Endothelial cell of umbilical vein (primary cell): Measurements from ENCODE around the gene PSMC3. TPM values are rescaled to one million over a fixed set of nuclear protein-coding genes. Genes with fewer than 3 reads are reported as not detected.

Experiments used
- BruUV-seq: library from RNA; stranded (reverse); fragments of 400-500 nt; replicated peaks from 2 replicates; lab custom pipeline; 2021; lab: Mats Ljungman, UMichigan
- CTCF ChIA-PET: fragments of 300-600, 350-600 bp; sonication (Branson Sonifier 250); formaldehyde crosslinking; loops from one replicate; lab custom pipeline; 2021; ENCODE audit warnings: antibody characterized with exemption, inconsistent platforms; lab: Charles Lee
- POLR2A ChIA-PET: fragments of 300-600, 350-600 bp; sonication (Branson Sonifier 250); formaldehyde crosslinking; loops from one replicate; lab custom pipeline; 2021; ENCODE audit warnings: antibody characterized with exemption, inconsistent platforms; lab: Charles Lee
- DNase-seq: peaks from one replicate; pipeline ENCODE4 v3.0.0-alpha.2; 2011; ENCODE audit warnings: low read depth, low spot score
- FAIRE-seq: peaks from 2 replicates; lab custom pipeline; 2011; peaks lifted over from hg19 to GRCh38; lab: Jason Lieb, UNC
- H2AFZ ChIP-seq: 2 replicates; pipeline ENCODE4 v1.6.0; 2012; ENCODE audit warnings: low read depth, low read length, control low read depth, inconsistent platforms
- H3K27ac ChIP-seq: 2 replicates; pipeline ENCODE4 v1.5.1; 2011; ENCODE audit warnings: low read depth, mild to moderate bottlenecking, control low read depth, low read length, moderate library complexity; ENCODE audit not compliant: insufficient read depth
- H3K27me3 ChIP-seq, 2 experiments: 2 replicates each; pipeline versions ENCODE4 v1.6.0 to v1.6.1; 2011; ENCODE audit warnings: low read length in 2 of 2, mixed read lengths in 1 of 2; ENCODE audit not compliant: control insufficient read depth in 2 of 2, insufficient read depth in 2 of 2
- H3K36me3 ChIP-seq, 2 experiments: 2 replicates in 1 of 2; 3 replicates in 1 of 2; pipeline ENCODE4 v1.5.1; 2011; ENCODE audit warnings: low read length in 2 of 2, mild to moderate bottlenecking in 1 of 2, moderate library complexity in 1 of 2; ENCODE audit not compliant: control insufficient read depth in 2 of 2, insufficient read depth in 2 of 2; ENCODE audit errors: extremely low read depth in 1 of 2
- H3K4me1 ChIP-seq: 3 replicates; pipeline ENCODE4 v1.5.1; 2011; ENCODE audit warnings: mild to moderate bottlenecking, low read length; ENCODE audit not compliant: control insufficient read depth, insufficient read depth; ENCODE audit errors: extremely low read depth
- H3K4me2 ChIP-seq: 2 replicates; pipeline ENCODE4 v1.6.1; 2011; ENCODE audit warnings: low read length, control low read depth, mixed read lengths; ENCODE audit not compliant: insufficient read depth
- H3K4me3 ChIP-seq, 3 experiments: fragments of 200-600 bp in 1 of 3; sonication (generic), shearing (Covaris generic) in 1 of 3; replicated peaks in 1 of 3; 2 replicates each; pipeline ENCODE4 v1.5.1; 2011 to 2016; ENCODE audit warnings: control low read depth in 3 of 3, low read length in 3 of 3, mild to moderate bottlenecking in 2 of 3, inconsistent platforms in 1 of 3, low read depth in 1 of 3, moderate library complexity in 1 of 3; ENCODE audit not compliant: insufficient read depth in 1 of 3
- H3K79me2 ChIP-seq: 2 replicates; pipeline ENCODE4 v1.6.0; 2012; ENCODE audit warnings: low read length, inconsistent platforms; ENCODE audit not compliant: control insufficient read depth, insufficient read depth
- H3K9ac ChIP-seq: replicated peaks from 2 replicates; pipeline ENCODE3; 2011; ENCODE audit warnings: low read length, control low read depth; ENCODE audit not compliant: insufficient read depth; ENCODE audit errors: extremely low read depth
- H3K9me1 ChIP-seq: replicated peaks from 3 replicates; pipeline ENCODE4 v1.6.0; 2011; ENCODE audit warnings: mild to moderate bottlenecking, low read length; ENCODE audit not compliant: control insufficient read depth, insufficient read depth; ENCODE audit errors: extremely low read depth
- H3K9me3 ChIP-seq: replicated peaks from 2 replicates; pipeline ENCODE4 v1.5.1; 2012; ENCODE audit warnings: low read length, inconsistent platforms; ENCODE audit not compliant: control insufficient read depth, insufficient read depth
- H4K20me1 ChIP-seq: replicated peaks from 2 replicates; pipeline ENCODE3; 2011; ENCODE audit warnings: mild to moderate bottlenecking, low read length; ENCODE audit not compliant: control insufficient read depth, insufficient read depth; ENCODE audit errors: extremely low read depth
- EZH2 ChIP-seq: IDR thresholded peaks from 2 replicates; pipeline ENCODE4 v1.6.1; 2012; ENCODE audit warnings: borderline replicate concordance, low read depth, mild to moderate bottlenecking, moderate library complexity, low read length, inconsistent platforms; ENCODE audit not compliant: severe bottlenecking
- FOS ChIP-seq: IDR thresholded peaks from 2 replicates; pipeline ENCODE4 v1.6.1; 2011; ENCODE audit warnings: mild to moderate bottlenecking, low read length, moderate library complexity, borderline replicate concordance; ENCODE audit not compliant: insufficient read depth
- GATA2 ChIP-seq: IDR thresholded peaks from 2 replicates; pipeline ENCODE4 v1.7.0; 2011; ENCODE audit warnings: low read depth, mild to moderate bottlenecking, moderate library complexity, mixed read lengths, low read length; ENCODE audit not compliant: insufficient read length, insufficient read depth
- JUN ChIP-seq: IDR thresholded peaks from 2 replicates; pipeline ENCODE4 v1.6.1; 2011; ENCODE audit warnings: borderline replicate concordance, low read depth; ENCODE audit not compliant: insufficient read length, insufficient read depth
- MYC ChIP-seq: IDR thresholded peaks from one replicate; pipeline ENCODE4 v1.6.1; 2011; ENCODE audit warnings: mild to moderate bottlenecking, low read depth, low read length
- POLR2A ChIP-seq: IDR thresholded peaks from 2 replicates; pipeline ENCODE4 v1.6.1; 2012; ENCODE audit warnings: low read depth, mild to moderate bottlenecking, control low read depth, low read length
- POLR2AphosphoS5 ChIP-seq: IDR thresholded peaks from 2 replicates; pipeline ENCODE4 v1.6.1; 2012; ENCODE audit warnings: low read depth, mild to moderate bottlenecking, control low read depth, low read length, moderate library complexity; ENCODE audit not compliant: insufficient read depth
- dilution Hi-C: fragments of 300-500 bp; cut with MboI; formaldehyde crosslinking; loops from one replicate; pipeline ENCODE4 v1.15.0; 2019; ENCODE audit warnings: low sequenced_read_pairs; ENCODE audit not compliant: extremely low pct_ligation_motif_present
- intact Hi-C: fragments of 100-400 bp; cut with micrococcal nuclease; formaldehyde crosslinking; loops from one replicate; pipeline ENCODE4 v1.10.0; 2022
- polyA plus RNA-seq, 4 experiments: library from polyadenylated mRNA; depleted of rRNA in 3 of 4; stranded (reverse) in 3 of 4; unstranded in 1 of 4; fragments of >200 nt; gene quantifications; 2 replicates each; pipeline versions ENCODE4 v1.2.1 to v1.2.3, GENCODE V29; 2011 to 2012; ENCODE audit warnings: missing spikeins in 1 of 4
- total RNA-seq: library from RNA; stranded (reverse); gene quantifications from 2 replicates; pipeline ENCODE4 v1.2.3, GENCODE V29; 2021
- TF ChIP-seq, protein P1 (sequence below), 2 donors: IDR thresholded peaks; 1 replicate in 1 of 2; 2 replicates in 1 of 2; pipeline ENCODE4 v1.5.1; 2011; ENCODE audit warnings: low read length in 2 of 2, mild to moderate bottlenecking in 2 of 2, moderate library complexity in 2 of 2, control low read depth in 1 of 2, inconsistent platforms in 1 of 2, low read depth in 1 of 2; ENCODE audit not compliant: insufficient read depth in 1 of 2; ENCODE audit errors: extremely low read depth in 1 of 2
- TF ChIP-seq, protein P2 (sequence below): IDR thresholded peaks from 2 replicates; pipeline ENCODE4 v1.6.1; 2011; ENCODE audit not compliant: insufficient read depth, insufficient read length

The PSMC3 gene
- total and polyA plus RNA-seq, 2 donors (not counting 3 experiments of a cell fraction or from before 2014, with no cell fraction given) = 179 to 203 TPM

DNA sequence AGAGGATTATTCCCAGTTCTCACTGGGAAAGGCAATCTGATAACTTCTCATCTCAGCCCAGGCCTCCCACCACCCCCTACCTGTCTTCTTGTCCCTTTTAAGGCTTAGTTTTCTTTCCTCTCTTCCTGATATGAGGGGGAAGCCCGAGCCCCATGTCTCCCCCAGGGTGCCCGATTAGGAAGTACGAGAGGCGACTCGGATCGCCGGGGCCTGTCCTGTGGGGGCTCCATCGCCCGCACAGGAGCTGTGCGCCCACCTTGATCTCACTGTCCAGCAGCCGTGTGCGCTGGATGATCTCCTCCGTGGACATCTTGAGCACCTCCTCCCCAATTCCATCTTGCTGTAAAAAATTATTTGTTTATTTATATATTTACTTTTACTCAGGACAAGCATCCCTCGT is 628 bp downstream of the PSMC3 start:
- TF ChIP-seq, protein P1, sequence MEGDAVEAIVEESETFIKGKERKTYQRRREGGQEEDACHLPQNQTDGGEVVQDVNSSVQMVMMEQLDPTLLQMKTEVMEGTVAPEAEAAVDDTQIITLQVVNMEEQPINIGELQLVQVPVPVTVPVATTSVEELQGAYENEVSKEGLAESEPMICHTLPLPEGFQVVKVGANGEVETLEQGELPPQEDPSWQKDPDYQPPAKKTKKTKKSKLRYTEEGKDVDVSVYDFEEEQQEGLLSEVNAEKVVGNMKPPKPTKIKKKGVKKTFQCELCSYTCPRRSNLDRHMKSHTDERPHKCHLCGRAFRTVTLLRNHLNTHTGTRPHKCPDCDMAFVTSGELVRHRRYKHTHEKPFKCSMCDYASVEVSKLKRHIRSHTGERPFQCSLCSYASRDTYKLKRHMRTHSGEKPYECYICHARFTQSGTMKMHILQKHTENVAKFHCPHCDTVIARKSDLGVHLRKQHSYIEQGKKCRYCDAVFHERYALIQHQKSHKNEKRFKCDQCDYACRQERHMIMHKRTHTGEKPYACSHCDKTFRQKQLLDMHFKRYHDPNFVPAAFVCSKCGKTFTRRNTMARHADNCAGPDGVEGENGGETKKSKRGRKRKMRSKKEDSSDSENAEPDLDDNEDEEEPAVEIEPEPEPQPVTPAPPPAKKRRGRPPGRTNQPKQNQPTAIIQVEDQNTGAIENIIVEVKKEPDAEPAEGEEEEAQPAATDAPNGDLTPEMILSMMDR (IDR thresholded peaks at IDR 0.05; ENCODE audit: extremely low read depth in 1 of 2, insufficient read depth in 1 of 2, low read depth in 1 of 2, low read length in 2 of 2) = no peak
- no peak for TF ChIP-seq FOS
- peak overlapping the region; percentile 90 for H3K27ac ChIP-seq
- H3K79me2 ChIP-seq = peaks cover 23% of the 10 kb centered on the region
- no peaks in the 10 kb centered on the region for H4K20me1 ChIP-seq
- ChIA-PET CTCF (interaction anchor here (1.0 to 2.3 kb wide), 5 partner anchors 13 to 71 kb away, joined by 3 to 16 read pairs (median 9); no protein-coding TSS in a partner anchor), POLR2A (interaction anchor here (1.1 to 1.4 kb wide), 2 partner anchors 10 to 15 kb away, joined by 4 to 7 read pairs; no protein-coding TSS in a partner anchor)
- H2AFZ ChIP-seq = no peak overlapping the region
- dilution Hi-C loops = no loop called here
- DNase-seq (no peak), FAIRE-seq (no peak)
- H3K4me3 ChIP-seq = peak overlapping the region; percentile 68 to 89 (median 79)
- H3K36me3 ChIP-seq = peaks cover 12 to 18% of the 10 kb centered on the region in 2 experiments
- no peaks in the 10 kb centered on the region for H3K9me3 ChIP-seq
- H3K4me1 ChIP-seq = peaks cover 10% of the 10 kb centered on the region
- no peaks in the 10 kb centered on the region for H3K27me3 ChIP-seq
- no TSS peak for BruUV-seq
- peak overlapping the region; percentile 96 for H3K9ac ChIP-seq
- peak overlapping the region; percentile 81 for H3K4me2 ChIP-seq
- no peaks in the 10 kb centered on the region for H3K9me1 ChIP-seq
- intact Hi-C loops = loop anchor here (1.0 to 5.0 kb wide), 3 partner anchors 9 to 152 kb away; partner anchors contain the start of genes CELF1, KBTBD4 and NDUFS3

DNA sequence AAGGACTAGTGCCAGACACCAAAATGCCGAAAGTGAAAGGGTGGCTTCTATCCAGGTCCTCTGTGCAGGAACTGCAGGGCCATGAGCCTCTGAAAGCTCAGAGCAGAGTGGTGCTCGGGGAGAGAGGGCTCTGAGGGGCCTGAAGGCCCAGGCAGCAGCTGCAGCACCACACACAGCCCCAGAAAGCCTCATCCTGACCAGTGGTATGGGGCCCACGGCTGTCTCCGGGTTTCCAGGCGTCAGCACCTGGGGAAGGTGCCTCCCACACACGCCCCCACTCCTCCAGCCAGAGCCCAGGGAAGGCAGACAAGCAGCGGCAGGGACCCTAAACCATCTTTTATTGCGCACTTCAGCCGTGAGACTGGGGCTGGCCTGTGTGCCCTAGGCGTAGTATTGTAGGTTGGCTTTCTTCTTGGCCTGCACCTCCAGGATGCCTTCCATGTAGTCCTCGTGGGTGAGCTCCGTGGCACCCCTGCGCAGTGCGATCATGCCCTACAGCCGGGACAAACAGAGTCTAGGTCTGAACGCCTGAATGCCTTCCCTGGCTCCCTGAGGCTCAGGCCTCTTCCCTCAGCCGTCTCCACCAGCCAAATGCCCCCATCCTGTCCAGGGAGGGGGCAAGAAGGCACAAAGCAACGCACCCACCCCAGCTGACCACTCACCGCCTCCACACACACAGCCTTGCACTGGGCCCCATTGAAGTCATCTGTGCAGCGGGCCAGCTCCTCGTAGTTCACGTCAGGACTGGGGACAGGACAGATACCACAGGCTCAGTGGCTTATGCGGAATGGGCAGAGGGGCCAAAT is 7.6 kb downstream of the PSMC3 start:
- Histone ChIP-seq H4K20me1 (no peaks in the 10 kb centered on the region), H3K9me3 (no peaks in the 10 kb centered on the region), H3K4me3 (no peak overlapping the region), H3K4me2 (no peak overlapping the region), H3K27me3 (no peaks in the 10 kb centered on the region), H3K27ac (no peak overlapping the region), H3K9me1 (no peaks in the 10 kb centered on the region), H3K79me2 (no peaks in the 10 kb centered on the region), H3K9ac (no peak overlapping the region), H2AFZ (no peak overlapping the region), H3K36me3 (peaks cover 16 to 52% of the 10 kb centered on the region in 2 experiments), H3K4me1 (peaks cover 16% of the 10 kb centered on the region)
- POLR2A ChIA-PET = no interaction called here
- CTCF ChIA-PET = no interaction called here
- BruUV-seq = no TSS peak
- DNase-seq (no peak), FAIRE-seq (no peak)
- dilution Hi-C loops (no loop called here), intact Hi-C loops (loop anchor here (10.0 kb wide), 1 partner anchor 436 kb away; no protein-coding TSS in a partner anchor)
- no peak for TF ChIP-seq EZH2
- TF ChIP-seq, protein P1 (IDR thresholded peaks at IDR 0.05; ENCODE audit: extremely low read depth in 1 of 2, insufficient read depth in 1 of 2, low read depth in 1 of 2, low read length in 2 of 2) = no peak
- TF ChIP-seq POLR2AphosphoS5 = peak; percentile 24
- TF ChIP-seq, protein P2, sequence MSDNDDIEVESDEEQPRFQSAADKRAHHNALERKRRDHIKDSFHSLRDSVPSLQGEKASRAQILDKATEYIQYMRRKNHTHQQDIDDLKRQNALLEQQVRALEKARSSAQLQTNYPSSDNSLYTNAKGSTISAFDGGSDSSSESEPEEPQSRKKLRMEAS = no peak
- TF ChIP-seq JUN = no peak
- TF ChIP-seq POLR2A = peak; percentile 12
- TF ChIP-seq GATA2 = no peak
- TF ChIP-seq MYC = no peak
